ENCODE results near the gene STT3B.

STT3B gene

GRCh38 chr3:31613177-31613576 lies 80.5 kb downstream of the STT3B start:
- TF ChIP-seq CTCF (IDR thresholded peaks at IDR 0.05; ENCODE audit: borderline replicate concordance, insufficient read depth, low read depth, low read length) = no peak

GRCh38 chr3:31613654-31614053 lies 80.9 kb downstream of the STT3B start:
- H3K4me3 ChIP-seq (ENCODE audit: low read depth, low read length) = no peak overlapping the region
- no peak for TF ChIP-seq CTCF (IDR thresholded peaks at IDR 0.05; ENCODE audit: borderline replicate concordance, insufficient read depth, low read depth, low read length)

More at GRCh38 chr3:31613177-31613576, 80.5 kb downstream of the STT3B start:
- H3K4me3 ChIP-seq (ENCODE audit: low read depth, low read length) = no peak overlapping the region

- no peak for TF ChIP-seq CTCF (IDR thresholded peaks at IDR 0.05; ENCODE audit: borderline replicate concordance, insufficient read depth, low read depth, low read length)
- H3K4me3 ChIP-seq (ENCODE audit: low read depth, low read length) = no peak overlapping the region
Observed at GRCh38 chr3:31614162-31614921, 81.6 kb downstream of the STT3B start.

- no peak for TF ChIP-seq CTCF (IDR thresholded peaks at IDR 0.05; ENCODE audit: borderline replicate concordance, insufficient read depth, low read depth, low read length)
- H3K4me3 ChIP-seq (ENCODE audit: low read depth, low read length) = no peak overlapping the region
Observed at GRCh38 chr3:31615071-31615875, 82.5 kb downstream of the STT3B start.

GRCh38 chr3:31616711-31617110 lies 84.0 kb downstream of the STT3B start:
- TF ChIP-seq CTCF (IDR thresholded peaks at IDR 0.05; ENCODE audit: borderline replicate concordance, insufficient read depth, low read depth, low read length) = no peak
- H3K4me3 ChIP-seq (ENCODE audit: low read depth, low read length) = no peak overlapping the region

- no peak overlapping the region for H3K4me3 ChIP-seq (ENCODE audit: low read depth, low read length)
- TF ChIP-seq CTCF (IDR thresholded peaks at IDR 0.05; ENCODE audit: borderline replicate concordance, insufficient read depth, low read depth, low read length) = no peak
Observed at GRCh38 chr3:31620656-31621055, 87.9 kb downstream of the STT3B start.

Data from GM12875 (cell line).